ENCODE measurements around the gene RAP1GAP2.
"Not testable (repeated sequence)": the region's sequence is repeated elsewhere in the genome, so short reads cannot be mapped to it uniquely, and the experiment has no call there.

Gene RAP1GAP2

DNA sequence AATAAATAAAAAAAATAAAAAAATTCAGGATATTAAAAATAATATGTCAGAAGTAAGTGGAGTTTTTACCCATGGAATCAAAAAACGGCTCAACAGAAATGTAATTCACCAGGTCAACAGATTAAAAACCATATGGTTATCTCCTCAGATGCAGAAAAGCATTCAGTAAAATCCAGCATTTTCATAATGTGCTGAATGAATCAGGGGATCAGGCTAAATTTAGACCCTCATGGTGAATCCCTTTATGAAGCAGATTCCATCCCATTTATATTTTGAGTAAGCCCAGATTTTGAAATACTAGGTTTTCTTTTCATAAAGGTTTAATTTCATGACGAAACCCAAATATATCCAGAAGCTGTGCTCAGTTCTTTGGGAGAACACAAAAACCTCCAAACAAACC, 182.8 kb downstream of the RAP1GAP2 start:
- DNase-seq: no peak

GRCh38 chr17:2980211-2980903, 184.1 kb downstream of the RAP1GAP2 start:
- no peak for DNase-seq

DNA sequence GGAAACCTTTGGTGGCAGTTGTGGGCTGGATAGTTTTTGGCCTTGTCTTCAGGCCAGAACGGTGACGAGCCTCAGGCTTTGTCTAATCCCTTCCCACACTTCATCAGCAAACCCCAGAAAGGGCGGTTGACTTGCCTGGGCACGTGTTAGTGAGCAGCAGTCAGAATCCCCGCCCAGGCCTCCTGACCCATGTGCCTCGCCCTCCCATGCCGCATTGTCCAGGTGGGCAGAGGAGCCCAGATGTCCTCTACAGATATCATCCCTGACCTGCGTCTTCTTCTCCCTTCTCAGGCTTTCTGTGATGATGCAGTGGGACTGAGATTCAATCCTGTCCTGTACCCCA, 184.6 kb downstream of the RAP1GAP2 start:
- no peak for DNase-seq

GRCh38 chr17:2981325-2981724, 185.1 kb downstream of the RAP1GAP2 start:
- no peak for DNase-seq

DNA sequence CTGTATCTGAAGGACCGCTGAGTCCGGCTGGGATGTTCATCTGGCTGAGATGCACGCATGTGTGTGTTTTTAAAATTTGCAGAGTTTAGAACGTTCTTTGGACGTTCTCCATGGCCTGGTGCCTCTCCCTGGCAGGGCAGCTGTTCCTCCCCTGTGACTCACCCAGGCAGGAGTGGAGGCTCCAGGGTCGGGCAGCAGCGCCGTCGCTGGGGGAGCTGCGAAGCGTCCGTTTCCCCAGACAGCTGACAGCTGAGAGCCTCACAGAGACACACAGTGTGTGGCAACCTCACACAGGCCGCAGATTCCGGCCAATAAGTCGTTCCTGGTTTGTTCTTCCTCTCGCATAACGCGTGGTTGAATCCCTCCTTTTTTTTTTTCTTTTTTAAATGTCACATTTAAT, 186.6 kb downstream of the RAP1GAP2 start:
- no peak for DNase-seq

GRCh38 chr17:2983255-2983654, 187.0 kb downstream of the RAP1GAP2 start:
- no peak for DNase-seq

GRCh38 chr17:2985318-2985717, 189.1 kb downstream of the RAP1GAP2 start:
- no peak for DNase-seq

GRCh38 chr17:2986925-2987324, 190.7 kb downstream of the RAP1GAP2 start:
- no peak for DNase-seq

DNA sequence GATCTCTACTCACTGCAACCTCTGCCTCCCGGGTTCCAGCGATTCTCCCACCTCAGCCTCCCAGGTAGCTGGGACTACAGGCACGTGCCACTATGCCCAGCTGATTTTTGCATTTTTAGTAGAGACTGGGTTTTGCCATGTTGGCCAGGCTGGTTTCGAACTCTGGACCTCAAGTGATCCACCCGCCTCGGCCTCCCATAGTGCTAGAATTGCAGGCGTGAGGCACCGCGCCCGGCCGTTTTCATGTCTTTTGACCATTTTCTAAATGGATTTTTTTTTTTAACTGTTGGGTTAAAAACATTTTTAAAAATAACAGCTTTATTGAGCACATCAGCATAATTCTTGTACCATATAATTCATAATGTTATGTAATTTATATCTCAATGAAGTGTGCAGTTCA, 193.2 kb downstream of the RAP1GAP2 start:
- not testable (repeated sequence) for DNase-seq

DNA sequence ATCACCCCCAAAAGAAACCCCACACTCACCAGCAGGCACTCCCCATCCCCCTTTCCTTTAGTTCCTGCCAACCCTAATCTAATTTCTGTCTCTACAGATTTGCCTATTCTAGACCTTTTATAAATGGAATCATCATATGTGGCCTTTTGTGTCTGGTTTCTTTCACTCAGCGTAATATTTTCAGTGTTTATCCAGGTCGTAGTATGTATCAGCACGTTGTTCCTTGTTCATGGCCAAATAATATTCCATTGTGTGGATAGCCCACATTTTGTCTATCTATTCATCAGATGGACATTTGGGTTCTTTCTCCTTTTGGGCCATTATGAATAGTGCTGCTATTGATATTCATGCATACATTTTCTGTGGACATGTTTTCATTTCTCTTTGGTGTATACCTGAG, 193.6 kb downstream of the RAP1GAP2 start:
- DNase-seq: no peak

- DNase-seq: no peak
Observed at GRCh38 chr17:2990396-2990795, 194.2 kb downstream of the RAP1GAP2 start.

DNA sequence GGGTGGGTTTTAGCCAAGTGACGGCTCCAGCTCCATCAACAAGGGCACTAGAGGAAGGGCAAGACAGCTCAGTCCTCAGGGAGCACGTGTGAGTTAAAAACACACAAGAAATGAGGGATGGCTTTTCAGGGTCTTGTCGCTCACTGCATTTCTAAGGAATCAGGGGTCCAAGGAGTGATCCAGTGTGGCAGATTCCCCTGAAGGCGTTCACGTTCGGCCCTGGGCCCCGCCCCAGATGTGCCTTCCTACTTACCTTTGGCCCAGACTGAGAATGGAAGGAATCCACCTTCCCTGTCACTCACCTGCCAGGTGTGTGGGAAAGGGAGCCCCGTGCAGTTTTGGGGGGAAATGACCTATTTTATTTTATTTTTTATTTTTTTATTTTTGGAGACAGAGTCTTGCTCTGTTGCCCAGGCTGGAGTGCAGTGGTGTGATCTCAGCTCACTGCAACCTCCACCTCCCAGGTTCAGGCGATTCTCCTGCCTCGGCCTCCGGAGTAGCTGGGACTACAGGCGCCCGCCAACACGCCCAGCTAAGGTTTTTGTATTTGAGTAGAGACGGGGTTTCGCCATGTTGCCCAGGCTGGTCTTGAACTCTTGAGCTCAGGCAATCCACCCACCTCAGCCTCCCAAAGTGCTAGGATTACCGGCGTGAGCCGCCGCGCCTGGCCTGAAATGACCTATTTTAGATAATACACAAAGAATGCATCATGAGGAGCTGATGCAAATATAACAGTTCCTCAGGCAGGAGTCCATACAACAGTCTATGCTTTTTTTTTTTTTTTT, 195.3 kb downstream of the RAP1GAP2 start:
- DNase-seq: not testable (repeated sequence)

DNA sequence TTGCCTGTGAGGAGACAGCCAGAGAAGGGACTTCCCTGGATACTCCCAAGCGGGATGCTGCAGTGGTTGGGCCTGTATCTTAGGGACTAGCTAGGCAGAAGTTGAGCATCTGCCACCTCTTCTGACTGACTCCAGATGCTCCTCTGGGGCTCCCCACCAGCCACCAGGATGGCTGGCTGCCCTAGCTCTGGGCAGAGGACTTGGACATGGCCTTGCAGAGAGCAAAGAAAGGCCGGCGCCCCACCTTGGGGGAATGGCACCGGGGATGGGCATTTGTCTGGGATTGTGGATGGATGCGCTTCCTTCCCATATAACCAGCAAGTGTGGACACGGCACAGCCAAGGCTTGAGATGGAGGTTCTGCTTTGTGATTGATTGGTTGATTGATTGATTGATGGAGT, 198.2 kb downstream of the RAP1GAP2 start:
- DNase-seq: no peak

- no peak for DNase-seq
Observed at GRCh38 chr17:2995377-2995776, 199.1 kb downstream of the RAP1GAP2 start.

DNA sequence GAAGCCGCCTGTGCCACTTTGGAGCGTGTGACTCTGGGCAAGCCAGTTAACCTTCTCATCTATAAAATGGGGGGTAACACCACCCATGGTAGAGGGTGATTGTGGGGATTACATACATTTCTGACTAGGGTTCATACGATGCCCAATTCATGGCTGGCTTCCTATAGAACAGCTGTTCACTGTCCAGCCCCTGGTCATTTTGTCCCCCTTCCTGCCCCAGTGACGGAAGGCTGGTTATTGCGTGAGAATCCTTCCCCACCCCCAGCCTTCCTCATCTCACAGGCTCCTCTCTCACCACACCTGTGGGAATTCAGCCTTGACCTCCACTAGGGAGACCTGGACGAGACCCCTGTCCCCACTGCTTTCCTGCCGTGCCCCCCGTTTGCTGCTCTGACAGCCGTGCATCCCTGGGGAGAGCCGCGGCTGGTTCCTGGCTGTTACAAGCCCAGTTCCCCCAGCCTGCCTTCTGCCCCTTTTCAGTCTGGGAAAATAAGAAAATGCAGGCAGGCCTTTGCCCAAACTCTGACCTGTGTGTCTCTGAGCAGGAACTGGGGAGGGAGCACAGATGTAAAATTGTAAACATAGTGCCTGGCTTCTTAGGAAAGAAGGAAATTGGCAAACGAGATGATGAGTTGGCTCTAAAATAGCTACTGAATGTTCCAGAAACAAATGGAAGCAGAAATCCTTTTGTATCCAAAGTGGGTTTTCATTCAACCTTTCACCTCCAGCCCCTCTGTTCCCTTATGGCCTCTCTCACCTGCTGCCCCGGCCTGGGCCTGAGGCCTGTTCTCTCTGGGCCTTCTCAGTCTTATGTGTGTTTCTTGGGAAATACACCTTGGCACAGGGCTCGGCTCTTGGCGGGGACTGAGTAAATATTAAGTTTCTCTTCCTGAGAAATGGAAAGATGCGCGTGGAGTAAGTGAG, 199.9 kb downstream of the RAP1GAP2 start:
- DNase-seq: no peak

DNA sequence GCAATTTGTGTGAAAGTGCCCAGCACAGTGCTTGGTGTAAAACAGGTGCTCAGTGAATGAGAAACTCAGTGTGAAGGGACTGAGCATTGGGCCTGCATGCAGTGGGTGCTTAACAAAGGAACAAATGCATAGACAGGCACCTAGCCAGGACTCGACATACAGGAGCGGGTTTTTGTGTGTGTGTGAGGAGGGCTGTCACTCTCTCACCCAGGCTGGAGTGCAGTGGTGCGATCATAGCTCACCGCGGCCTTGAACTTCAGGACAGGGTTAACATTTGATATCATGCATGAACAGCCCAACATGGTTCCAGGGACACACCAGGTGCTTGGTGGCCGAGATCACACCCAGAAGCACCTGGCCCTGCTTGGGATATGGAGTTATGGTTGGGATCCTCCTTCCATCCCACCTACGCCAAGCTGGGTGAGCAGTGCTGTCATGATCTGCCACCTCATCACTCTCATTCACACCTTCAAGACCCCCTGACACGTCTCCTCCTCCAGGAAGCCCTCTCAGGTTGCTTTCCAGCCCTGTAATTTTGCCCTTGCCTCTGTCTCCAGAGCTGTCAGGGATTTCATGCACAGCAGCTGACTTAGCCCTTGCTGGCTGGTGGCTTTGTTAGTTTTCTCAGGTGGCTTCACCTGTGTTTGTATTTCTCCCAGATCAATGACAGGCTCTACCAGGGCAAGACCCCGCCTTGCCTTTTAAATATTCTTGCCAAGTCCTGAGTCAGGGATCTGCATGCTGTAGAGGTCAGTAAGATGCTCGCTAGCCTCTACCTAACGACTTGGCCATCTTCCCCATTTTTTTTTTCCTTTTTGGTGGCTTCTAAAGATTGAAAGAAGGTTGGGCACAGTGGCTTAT, 200.8 kb downstream of the RAP1GAP2 start:
- no peak for DNase-seq

- not testable (repeated sequence) for DNase-seq
Observed at GRCh38 chr17:2998469-2998901, 202.2 kb downstream of the RAP1GAP2 start.

- peak in 2 of 6 experiments; percentile 3 to 42 for DNase-seq
Observed at GRCh38 chr17:3002538-3003295, 206.5 kb downstream of the RAP1GAP2 start.

GRCh38 chr17:3003296-3004149, 207.3 kb downstream of the RAP1GAP2 start:
- DNase-seq: no peak

GRCh38 chr17:3004150-3004801, 208.0 kb downstream of the RAP1GAP2 start:
- DNase-seq: peak; percentile 53 to 83 (median 64)
